Thymus (tissue), 11 donors: ENCODE results near the gene TMEM44. TPM values are rescaled to one million over a fixed set of nuclear protein-coding genes. Genes with fewer than 3 reads are reported as not detected.
"Not testable (repeated sequence)": the region's sequence is repeated elsewhere in the genome, so short reads cannot be mapped to it uniquely, and the experiment has no call there.

ENCODE experiments used
- DNase-seq, 9 donors: peaks; one replicate each; pipeline ENCODE4 v3.0.0-alpha.2; 2013; ENCODE audit warnings: low spot score in 9 of 9, low read depth in 6 of 9, missing footprints in 1 of 9
- H3K27ac ChIP-seq, 2 donors: one replicate each; pipeline ENCODE4 v1.5.1; 2013; ENCODE audit warnings: control low read depth in 1 of 2, low read depth in 1 of 2, low read length in 1 of 2, mild to moderate bottlenecking in 1 of 2, moderate library complexity in 1 of 2
- H3K27me3 ChIP-seq, 2 donors: one replicate each; pipeline ENCODE4 v1.5.1; 2013; ENCODE audit warnings: low read length in 1 of 2; ENCODE audit not compliant: control insufficient read depth in 2 of 2, insufficient read depth in 1 of 2
- H3K36me3 ChIP-seq, 2 donors: one replicate each; pipeline ENCODE4 v1.5.1; 2013; ENCODE audit warnings: low read length in 1 of 2, mild to moderate bottlenecking in 1 of 2, moderate library complexity in 1 of 2; ENCODE audit not compliant: control insufficient read depth in 2 of 2, insufficient read depth in 2 of 2
- H3K4me1 ChIP-seq, 2 donors: one replicate each; pipeline ENCODE4 v1.5.1; 2013; ENCODE audit warnings: low read length in 2 of 2; ENCODE audit not compliant: control insufficient read depth in 2 of 2, insufficient read depth in 2 of 2
- H3K4me3 ChIP-seq, 2 donors: one replicate each; pipeline ENCODE4 v1.5.1; 2013; ENCODE audit warnings: low read length in 2 of 2, control low read depth in 1 of 2, mild to moderate bottlenecking in 1 of 2
- H3K9me3 ChIP-seq, 2 donors: one replicate each; pipeline ENCODE4 v1.5.1; 2013; ENCODE audit warnings: low read length in 1 of 2, mild to moderate bottlenecking in 1 of 2; ENCODE audit not compliant: control insufficient read depth in 2 of 2, insufficient read depth in 1 of 2
- WGBS: extraction: QIAGEN DNeasy Blood & Tissue Kit; methylation state at CpG from one replicate; pipeline ENCODE4 v1.1.7; 2013; 5-methylcytosine and 5-hydroxymethylcytosine counted together
- polyA plus RNA-seq: library from polyadenylated mRNA; stranded (reverse); fragments of 200-250 nt; gene quantifications from one replicate; pipeline ENCODE4 v1.2.3, GENCODE V29; 2013
- total RNA-seq: library from RNA; stranded (reverse); fragments of 120-200 nt; gene quantifications from one replicate; pipeline ENCODE4 v1.2.4, GENCODE V29; 2013
- donor health status: healthy.

TMEM44 gene
- total and polyA plus RNA-seq, 2 donors = 2.4 to 7.1 TPM

DNA sequence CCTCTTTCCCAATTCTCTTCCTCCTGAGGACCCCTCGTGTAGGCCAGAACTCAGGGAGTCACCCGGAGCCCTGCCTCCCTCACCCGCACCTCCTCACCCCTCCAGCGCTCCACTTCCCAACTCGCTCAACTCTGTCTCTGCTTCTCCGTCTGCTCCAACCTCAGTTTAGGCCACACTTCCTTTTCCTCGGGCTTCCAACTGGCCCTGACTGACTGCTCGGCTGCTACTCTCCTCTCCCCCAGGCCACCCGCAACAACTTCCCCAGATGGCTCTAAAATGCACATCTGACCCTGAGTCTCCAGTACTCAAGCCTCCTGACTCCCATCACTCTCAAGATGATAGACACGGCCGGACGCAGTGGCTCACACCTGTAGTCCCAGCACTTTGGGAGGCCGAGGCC, 23.6 kb downstream of the TMEM44 start:
- peaks cover 0 to 3% of the 10 kb centered on the region in 2 donors for H3K9me3 ChIP-seq
- H3K4me1 ChIP-seq = no peaks in the 10 kb centered on the region
- WGBS = 98% methylated on average over 13 of the region's 13 CpGs
- no peak overlapping the region for H3K4me3 ChIP-seq
- no peaks in the 10 kb centered on the region for H3K27me3 ChIP-seq
- H3K27ac ChIP-seq = no peak overlapping the region
- no peak for DNase-seq
- H3K36me3 ChIP-seq = peaks cover 0 to 3% of the 10 kb centered on the region in 2 donors

GRCh38 chr3:194608981-194609380, 24.2 kb downstream of the TMEM44 start:
- Histone ChIP-seq H3K9me3 (no peaks in the 10 kb centered on the region), H3K4me1 (no peaks in the 10 kb centered on the region), H3K27ac (no peak overlapping the region), H3K27me3 (no peaks in the 10 kb centered on the region), H3K36me3 (peaks cover 0 to 3% of the 10 kb centered on the region in 2 donors), H3K4me3 (no peak overlapping the region)
- 96% methylated on average over 9 of the region's 9 CpGs for WGBS
- DNase-seq = no peak

GRCh38 chr3:194607592-194608389, 25.4 kb downstream of the TMEM44 start:
- peaks cover 0 to 3% of the 10 kb centered on the region in 2 donors for H3K36me3 ChIP-seq
- no peak overlapping the region for H3K4me3 ChIP-seq
- no peak for DNase-seq
- H3K27ac ChIP-seq = no peak overlapping the region
- H3K27me3 ChIP-seq = no peaks in the 10 kb centered on the region
- H3K4me1 ChIP-seq = no peaks in the 10 kb centered on the region
- H3K9me3 ChIP-seq = no peaks in the 10 kb centered on the region
- WGBS = 96% methylated on average over 10 of the region's 10 CpGs

DNA sequence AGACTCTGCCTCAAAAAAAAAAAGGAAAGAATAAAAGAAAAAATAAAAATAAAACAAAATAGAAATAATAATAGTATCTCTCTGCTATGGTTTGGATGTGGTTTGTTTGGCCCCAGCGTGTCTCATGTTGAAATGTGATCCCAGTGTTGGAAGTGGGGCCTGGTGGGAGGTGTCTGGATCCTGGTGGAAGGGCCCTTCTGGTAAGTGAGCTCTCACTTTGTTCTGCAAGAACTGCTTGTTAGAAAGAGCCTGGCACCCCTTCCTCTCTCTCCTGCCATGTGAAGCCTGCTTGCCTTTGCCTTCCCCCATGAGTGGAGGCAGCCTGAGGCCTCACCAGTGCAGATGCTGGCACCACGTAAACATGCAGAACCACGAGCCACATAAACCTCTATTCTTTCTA, 26.3 kb downstream of the TMEM44 start:
- DNase-seq = no peak

DNA sequence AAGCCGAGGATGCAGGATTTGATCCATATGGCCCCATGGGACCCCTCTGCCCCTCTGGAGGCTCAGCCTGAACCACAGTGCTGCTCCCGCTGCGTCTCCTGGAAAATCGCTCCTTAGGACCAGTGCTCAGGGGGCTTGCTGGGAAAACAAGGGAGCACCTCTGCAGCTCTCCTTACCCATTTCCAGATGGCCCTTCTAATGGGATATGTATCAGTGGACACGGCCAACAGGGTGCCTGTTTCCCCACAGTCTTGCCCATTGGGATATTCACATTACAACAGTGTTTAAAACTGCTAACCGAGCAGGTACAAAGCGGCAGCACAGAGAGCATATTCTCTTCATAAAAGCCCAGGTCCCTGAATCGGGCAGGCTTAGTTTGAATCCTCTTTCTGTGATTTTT, 27.1 kb downstream of the TMEM44 start:
- DNase-seq = no peak
- H3K4me1 ChIP-seq = no peaks in the 10 kb centered on the region
- WGBS = 86% methylated on average over 8 of the region's 8 CpGs
- H3K27me3 ChIP-seq = no peaks in the 10 kb centered on the region
- no peak overlapping the region for H3K4me3 ChIP-seq
- H3K36me3 ChIP-seq = peaks cover 0 to 3% of the 10 kb centered on the region in 2 donors
- no peaks in the 10 kb centered on the region for H3K9me3 ChIP-seq
- H3K27ac ChIP-seq = no peak overlapping the region

More for the DNA sequence above, 26.3 kb downstream of the TMEM44 start:
- peaks cover 0 to 3% of the 10 kb centered on the region in 2 donors for H3K36me3 ChIP-seq
- no peak overlapping the region for H3K4me3 ChIP-seq
- 96% methylated on average over 3 of the region's 3 CpGs for WGBS
- no peak overlapping the region for H3K27ac ChIP-seq
- H3K9me3 ChIP-seq = no peaks in the 10 kb centered on the region
- no peaks in the 10 kb centered on the region for H3K27me3 ChIP-seq
- H3K4me1 ChIP-seq = no peaks in the 10 kb centered on the region

GRCh38 chr3:194605314-194605713, 27.9 kb downstream of the TMEM44 start:
- not testable (repeated sequence) for H3K4me3 ChIP-seq, H3K4me1 ChIP-seq, H3K36me3 ChIP-seq, H3K9me3 ChIP-seq, H3K27ac ChIP-seq, DNase-seq, H3K27me3 ChIP-seq
- 96% methylated on average over 7 of the region's 7 CpGs for WGBS

GRCh38 chr3:194604837-194605236, 28.4 kb downstream of the TMEM44 start:
- Histone ChIP-seq H3K27ac (no peak overlapping the region), H3K4me3 (no peak overlapping the region), H3K4me1 (no peaks in the 10 kb centered on the region), H3K9me3 (no peaks in the 10 kb centered on the region), H3K27me3 (no peaks in the 10 kb centered on the region), H3K36me3 (peaks cover 0 to 3% of the 10 kb centered on the region in 2 donors)
- 97% methylated on average over 2 of the region's 2 CpGs for WGBS
- DNase-seq = no peak

- no peaks in the 10 kb centered on the region for H3K27me3 ChIP-seq
- H3K9me3 ChIP-seq = no peaks in the 10 kb centered on the region
- H3K36me3 ChIP-seq = peaks cover 0 to 3% of the 10 kb centered on the region in 2 donors
- no peak for DNase-seq
- H3K4me1 ChIP-seq = no peaks in the 10 kb centered on the region
- WGBS = 92% methylated on average over 22 of the region's 22 CpGs
- no peak overlapping the region for H3K4me3 ChIP-seq
- H3K27ac ChIP-seq = no peak overlapping the region
Observed at GRCh38 chr3:194604126-194604525, 29.1 kb downstream of the TMEM44 start.

DNA sequence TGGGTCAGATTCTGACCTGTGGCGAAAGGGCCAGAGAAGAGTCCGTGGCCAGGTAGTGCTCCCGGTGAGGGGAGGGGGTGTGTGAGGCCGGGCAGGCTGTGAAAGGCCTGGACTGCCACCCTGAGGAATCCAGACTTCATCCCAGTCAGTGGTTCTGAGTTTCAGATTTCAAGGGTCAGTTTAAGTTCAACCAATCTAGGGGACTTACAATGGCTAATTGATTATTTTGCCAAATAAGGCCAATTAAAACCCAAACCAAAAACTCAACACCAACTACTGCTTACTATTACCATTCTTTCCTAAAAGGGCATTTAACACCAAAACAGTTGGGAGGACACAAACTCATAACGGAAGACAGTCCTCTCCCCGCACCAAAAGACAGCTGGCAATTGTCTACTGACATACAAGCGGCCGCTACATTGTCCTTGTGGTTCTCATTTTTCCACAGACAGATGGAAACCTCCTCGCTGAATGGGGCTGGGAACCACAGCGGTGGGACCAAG, 30.5 kb downstream of the TMEM44 start:
- Histone ChIP-seq H3K4me1 (no peaks in the 10 kb centered on the region), H3K36me3 (peaks cover 0 to 2% of the 10 kb centered on the region in 2 donors), H3K27ac (no peak overlapping the region), H3K4me3 (no peak overlapping the region), H3K9me3 (no peaks in the 10 kb centered on the region), H3K27me3 (no peaks in the 10 kb centered on the region)
- no peak for DNase-seq
- WGBS = 96% methylated on average over 10 of the region's 10 CpGs
